HG03342 (cell line): ENCODE data around the gene FAM83B.
"Not testable (repeated sequence)": the region's sequence is repeated elsewhere in the genome, so short reads cannot be mapped to it uniquely, and the experiment has no call there.

Source experiments
- ATAC-seq: cut with Tn5 transposase; IDR thresholded peaks from one replicate; pipeline ENCODE4 v1.9.1; 2021; ENCODE audit warnings: mild to moderate bottlenecking, moderate library complexity; ENCODE audit not compliant: unreplicated experiment

The FAM83B gene

DNA sequence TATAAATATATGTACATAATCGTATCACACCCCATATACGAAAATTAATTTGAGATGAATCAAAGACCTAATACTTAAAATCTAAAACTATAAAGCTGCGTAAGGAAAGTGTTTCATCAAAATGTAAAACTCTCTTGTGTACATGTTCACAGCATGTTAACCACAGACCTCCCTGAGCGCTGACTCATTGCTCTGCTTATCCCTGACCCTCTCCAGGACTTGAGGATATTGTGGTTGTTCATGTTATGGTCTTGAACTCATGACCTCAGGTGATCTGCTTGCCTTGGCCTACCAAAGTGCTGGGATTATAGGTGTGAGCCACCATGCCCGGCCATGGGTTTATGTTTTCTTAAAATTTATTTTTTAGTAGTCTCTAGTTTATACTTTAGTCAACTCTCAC is 14.2 kb downstream of the FAM83B start:
- ATAC-seq, result no peak

DNA sequence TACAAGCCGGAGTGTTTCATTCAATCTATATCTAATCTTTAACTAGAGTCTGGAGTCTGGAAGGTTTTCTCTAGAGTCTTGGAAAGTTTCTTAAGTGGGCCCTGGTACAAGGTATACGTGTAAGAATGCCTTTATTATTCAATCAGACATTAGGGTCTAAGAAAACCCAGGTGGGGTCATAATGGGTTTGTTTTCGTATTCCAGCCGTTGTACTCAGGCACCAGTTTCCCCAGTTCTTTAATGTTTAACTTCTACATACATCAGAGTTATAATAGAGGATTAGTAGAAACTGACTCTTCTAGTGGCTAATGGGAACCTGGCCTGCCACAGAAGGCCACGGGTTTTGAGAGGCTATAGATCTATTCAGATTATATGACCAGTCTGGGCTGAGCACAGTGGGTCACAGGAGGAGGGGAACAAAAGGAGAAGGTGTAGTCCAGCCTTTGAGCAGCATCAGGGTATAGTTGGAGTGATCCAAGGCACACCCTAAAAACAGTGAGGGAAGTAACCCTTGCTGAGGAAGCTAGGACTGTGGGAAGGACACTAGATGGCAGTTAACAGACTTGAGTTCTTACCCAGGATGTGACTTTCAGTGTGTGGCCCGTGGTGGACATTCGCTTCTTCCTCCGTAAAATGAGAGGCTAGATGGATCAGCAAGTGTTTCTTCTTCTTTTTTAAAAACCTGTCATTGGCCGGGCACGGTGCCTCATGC is 15.5 kb downstream of the FAM83B start:
- no peak for ATAC-seq

DNA sequence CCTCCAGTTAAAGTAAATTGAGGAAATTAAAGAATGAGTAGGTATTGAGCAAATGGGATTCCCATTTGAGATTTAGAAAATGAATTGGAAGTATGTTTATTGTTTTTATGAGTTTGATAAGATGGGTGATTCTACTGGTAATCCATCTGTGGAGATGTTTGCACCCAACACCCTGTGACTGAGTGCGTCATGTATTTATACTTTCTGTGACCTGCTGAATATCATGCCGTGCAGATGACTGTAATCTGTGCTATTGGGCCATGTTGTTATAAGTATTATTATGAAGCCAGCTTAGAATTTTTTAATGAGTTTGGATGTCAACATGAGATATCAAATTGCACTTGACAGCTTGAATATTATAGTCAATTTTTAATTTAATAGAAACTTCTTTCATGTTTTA is 17.7 kb downstream of the FAM83B start:
- ATAC-seq, result no peak

DNA sequence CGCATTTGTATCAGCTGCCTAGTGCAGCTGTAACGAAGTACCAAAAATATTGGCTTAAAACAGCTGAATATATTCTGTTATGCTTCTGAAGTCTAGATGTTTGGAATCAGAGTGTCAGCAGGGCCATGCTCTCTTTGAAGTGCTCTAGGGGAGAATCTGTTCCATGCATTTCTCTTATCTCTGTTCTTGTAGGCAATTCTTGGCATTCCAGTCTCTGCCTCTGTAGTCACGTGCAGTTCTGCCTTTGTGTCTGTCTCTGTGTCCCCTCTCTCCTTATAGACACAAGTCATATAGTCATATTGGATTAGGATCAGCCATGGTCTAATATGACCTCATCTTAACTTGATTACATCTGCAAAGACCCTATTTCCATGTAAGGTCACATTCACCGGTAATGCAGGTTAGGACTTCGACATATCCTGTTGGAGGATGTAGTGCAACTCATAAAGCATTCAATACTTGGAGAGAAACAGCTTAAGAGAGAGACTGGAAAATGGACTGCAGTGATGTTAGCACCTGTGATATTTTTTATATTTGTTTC is 18.6 kb downstream of the FAM83B start:
- ATAC-seq, result no peak

DNA sequence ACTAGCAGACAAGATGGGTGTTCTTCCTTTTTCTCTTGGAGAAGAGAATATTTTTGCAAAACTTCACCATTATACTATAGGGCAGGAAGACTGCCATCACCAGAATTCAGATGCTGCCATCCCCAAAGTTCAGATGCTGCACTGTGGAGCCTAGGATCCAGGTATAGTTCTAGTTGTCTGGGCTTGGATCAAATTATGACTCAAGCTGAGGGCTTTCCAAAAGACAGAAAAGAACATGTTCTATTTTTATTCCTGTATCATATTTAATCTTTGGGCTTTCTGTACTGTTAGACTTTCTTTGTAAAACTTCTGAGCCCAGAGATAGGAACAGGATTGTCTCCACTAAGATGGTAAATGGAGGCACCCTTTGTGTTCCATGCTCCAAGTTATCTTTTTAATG is 22.0 kb downstream of the FAM83B start:
- no peak for ATAC-seq

DNA sequence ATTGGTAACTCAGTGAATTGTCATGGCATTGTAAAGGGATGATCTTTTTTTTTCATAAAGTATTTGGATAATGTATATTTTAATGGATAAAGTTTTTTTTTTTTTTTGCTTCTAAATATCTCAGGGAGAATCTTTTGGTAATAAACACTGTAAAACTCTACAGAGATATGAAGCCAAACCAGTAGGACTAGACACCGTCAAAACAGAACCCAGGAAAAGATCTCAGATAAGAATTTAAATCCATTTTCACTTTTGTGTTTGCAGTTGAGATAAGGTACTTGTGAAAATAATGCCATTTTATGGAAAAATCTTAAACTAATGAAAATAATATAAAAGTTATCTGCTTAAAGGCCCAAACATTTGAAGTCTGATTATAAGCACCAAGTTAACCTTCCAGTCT is 27.0 kb downstream of the FAM83B start:
- no peak for ATAC-seq

DNA sequence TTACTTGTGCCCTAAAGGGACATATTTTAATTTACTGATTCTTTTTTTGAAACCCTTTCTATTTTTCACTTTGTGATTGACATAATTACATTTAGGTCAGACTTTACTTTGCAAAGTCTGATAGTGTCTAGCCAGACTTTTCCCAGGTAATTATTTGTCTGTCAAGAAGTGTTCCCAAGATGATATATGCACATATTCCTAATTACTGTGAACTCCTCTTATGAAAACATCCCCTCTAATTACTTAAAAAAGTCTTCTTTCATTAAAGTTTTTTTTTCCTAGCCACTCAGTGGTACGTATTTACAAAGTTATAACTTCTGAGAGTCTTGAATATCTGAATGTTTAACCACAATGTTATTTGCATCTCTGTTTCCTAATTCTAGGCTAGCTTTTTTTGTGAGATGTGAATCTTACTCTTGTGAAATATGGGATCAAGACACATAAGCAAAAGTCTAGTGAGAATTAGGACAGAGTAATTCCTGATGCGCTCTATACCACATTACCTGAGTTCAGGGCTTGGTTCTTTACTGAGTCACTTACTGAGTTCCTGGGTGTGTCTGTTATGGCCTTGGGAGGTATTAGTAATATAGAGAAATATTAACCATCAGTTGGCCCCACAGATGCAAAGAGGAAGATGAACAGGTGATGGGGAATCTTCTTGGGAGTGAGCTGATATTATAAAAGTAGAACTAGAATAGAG is 27.9 kb downstream of the FAM83B start:
- ATAC-seq, result no peak

DNA sequence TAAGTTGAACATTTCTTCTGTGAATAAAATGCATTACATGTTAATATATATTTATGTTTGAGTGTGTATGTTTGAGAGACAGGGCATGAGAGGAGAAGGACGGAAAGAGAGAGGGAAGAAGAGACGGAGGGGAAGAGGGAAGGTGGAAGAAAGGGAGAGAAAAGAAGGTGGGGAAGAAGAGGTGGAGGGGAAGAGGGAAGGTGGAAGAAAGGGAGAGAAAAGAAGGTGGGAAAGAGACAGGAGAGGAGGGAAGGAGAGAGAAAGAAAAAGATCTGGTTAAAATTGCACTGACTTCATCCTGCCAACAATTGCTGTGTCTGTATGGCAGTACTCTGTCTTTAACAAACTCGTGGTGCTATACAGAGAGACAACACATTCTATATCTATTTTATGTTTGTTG is 29.0 kb downstream of the FAM83B start:
- ATAC-seq, result no peak

DNA sequence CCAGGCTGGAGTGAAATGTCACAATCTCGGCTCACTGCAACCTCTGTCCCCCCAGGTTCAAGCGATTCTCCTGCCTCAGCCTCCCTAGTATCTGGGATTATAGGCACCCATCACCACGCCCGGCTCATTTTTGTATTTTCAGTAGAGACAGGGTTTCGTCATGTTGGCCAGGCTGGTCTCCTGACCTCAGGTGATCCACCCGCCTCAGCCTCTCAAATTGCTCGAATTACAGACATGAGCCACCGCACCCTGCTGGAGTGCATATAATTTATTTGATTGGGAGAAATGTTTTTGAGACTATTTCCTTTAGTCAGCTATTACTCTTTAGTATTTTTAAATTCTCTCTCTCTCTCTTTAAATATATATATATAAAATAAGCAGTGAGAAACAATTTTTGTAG is 29.8 kb downstream of the FAM83B start:
- no peak for ATAC-seq

DNA sequence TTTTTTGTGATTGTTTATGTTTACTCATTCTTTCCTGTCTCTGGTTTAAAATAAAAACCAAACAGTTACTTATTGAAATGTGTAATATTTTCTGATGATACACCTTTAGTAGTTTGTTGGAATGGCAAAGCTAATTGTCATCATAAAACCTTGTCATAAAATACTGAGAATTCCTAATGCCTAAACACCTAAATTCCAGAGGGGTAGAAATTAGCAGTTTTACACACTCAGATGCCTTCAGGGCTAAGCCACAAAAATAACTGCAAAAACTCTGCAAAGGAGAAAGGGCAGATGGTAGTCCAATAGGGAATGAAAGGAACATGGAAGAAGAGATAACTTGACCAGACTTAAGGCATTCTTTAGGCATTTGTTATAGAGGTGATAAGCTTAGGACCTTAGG is 30.3 kb downstream of the FAM83B start:
- ATAC-seq, result no peak

DNA sequence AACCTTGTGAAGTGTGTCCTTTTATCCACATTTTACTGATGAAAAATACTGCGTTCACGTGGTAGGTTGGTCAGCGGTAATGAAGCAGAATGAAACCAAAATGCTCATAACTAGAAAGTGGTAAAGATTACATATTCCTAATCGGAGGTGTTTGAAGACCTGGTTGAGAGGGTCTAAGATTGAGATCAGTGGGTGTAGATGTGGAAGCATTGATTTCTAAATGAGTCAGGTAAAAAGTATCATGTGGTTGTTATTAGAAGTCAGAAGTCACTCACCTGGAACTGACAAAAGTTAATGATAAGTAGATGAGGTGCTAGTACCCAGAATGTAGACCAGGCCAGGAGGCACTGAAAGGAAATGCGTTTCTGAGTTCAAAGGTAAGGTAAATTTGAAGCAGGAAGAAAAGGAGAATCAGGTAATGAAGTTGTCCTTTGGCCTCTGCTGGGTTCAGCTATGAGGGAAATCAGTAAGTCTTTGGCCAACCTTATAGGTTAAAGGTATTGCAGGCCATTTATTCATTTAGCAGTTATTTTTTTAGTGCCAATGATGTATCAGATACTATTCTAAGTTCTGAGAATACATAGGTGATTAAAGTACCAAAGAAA is 31.2 kb downstream of the FAM83B start:
- ATAC-seq, result peak; percentile 62

DNA sequence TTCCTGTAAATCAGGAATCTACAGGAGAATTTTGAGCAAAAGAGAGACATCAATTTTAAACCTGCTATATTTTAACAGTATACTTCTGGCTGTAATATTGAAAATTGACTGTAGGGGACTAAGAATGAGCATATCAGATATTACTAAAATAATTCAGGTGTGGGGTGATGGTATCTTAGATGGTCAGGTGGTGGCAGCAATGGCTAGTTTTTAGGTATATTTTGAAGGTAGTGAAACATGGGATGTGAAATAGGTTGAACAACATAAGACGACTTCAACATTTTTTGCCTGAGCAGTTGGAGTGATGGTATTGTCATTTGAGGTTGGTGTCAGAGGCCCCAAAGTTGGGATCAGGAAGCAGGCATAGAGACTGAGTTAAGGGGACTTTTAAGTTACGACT is 32.1 kb downstream of the FAM83B start:
- no peak for ATAC-seq

DNA sequence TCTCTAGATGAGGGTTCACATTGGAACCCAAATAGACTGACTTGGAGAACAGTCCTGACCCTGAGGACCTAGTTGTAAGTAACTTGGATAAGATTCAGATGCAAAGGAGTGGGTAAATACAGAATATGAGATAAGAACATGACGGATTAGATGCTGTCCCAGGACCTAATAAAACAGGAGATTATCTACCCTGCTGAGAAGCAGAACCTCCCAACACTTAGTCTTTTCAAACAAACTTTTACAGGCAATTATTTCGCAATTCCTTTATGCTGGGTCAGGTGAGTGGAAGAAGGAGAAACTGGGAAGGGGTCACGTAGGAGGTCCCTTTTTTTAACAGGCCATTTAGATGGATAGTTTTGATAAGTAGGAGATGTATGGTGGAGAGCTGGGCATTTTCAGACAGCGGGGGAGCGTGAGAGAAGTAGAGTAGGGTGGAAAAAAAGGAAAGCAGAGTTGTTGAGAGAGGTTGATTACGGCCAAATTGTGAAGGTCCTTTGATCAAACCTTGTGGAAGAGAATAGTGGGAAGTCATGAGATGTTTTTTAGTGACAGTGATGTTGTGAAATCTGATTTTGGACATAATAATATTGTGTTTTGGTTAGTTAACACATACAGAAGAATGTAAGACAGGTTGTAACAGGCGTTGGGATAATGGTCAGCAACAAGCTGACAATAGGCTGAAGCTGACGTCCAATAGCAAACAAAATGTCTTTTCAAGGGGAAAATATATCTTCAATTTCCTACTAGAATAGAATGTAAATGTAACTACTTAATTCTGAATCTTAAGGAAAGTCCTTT is 32.8 kb downstream of the FAM83B start:
- ATAC-seq, result no peak

DNA sequence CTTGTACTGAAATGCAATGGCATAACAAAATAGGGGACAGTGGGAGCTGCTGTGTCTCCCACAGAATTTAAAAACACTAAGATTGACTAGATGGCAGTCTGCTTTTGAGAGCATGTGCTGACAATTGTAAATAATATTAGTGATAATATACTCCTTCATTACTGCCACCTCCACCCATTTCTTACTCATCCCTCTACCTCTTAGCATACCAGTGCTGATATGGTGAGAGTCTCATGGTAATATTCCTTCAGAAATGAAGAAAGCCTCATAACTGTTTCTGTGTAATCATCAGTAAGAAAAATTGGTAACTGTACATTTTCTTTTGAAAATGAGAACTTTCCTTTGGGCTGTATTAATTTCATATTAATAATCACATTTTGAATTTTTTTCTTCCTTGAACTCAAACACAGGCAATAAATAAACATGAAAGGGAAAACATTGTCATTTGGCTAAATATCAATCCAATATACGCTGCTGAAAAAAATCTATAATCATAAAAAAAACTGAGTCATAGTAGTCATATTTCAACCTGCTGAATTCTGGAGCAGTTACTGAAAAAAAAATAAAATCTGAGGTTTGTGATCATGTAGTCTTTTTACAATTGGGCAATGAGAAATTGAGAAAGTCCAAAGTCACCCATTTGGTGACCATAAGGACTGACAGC is 34.6 kb downstream of the FAM83B start:
- no peak for ATAC-seq

DNA sequence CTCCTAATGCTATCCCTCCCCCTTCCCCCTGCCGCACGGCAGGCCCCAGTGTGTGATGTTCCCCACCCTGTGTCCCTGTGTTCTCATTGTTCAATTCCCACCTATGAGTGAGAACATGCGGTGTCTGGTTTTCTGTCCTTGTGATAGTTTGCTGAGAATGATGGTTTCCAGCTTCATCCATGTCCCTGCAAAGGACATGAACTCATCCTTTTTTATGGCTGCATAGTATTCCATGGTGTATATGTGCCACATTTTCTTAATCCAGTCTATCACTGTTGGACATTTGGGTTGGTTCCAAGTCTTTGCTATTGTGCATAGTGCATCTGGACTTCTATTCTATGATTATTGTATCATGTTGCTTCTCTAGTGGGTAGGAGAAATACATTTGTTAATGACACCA is 35.3 kb downstream of the FAM83B start:
- not testable (repeated sequence) for ATAC-seq

DNA sequence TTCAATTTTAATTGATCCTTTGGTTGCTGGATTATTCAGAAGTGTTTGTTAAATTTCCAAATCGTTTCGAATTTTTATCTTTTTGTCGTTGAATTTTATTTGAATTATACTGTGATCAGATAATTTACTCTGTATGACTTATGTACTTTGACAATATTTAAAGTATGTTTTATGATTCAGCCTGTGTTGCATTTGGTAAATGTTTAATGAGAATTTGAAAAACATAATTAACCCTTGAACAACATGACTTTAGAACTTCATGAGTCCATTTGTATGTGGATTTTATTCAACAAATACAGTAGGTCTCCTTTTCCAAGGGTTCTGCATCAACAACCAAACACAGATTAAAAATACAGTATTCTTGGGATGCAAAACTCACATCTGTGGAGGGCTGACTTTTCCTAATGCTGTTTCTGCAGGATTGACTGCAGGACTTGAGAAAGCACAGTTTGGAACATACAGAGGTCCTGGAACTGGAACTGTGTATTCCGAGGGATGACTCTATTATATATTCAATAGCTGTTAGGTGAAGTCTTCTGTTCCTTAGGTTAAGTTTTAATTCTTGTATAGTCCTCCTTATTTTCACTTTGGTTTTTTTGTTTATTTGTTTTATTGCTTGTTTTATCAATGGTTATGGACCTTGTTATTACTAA is 40.5 kb downstream of the FAM83B start:
- ATAC-seq, result no peak

DNA sequence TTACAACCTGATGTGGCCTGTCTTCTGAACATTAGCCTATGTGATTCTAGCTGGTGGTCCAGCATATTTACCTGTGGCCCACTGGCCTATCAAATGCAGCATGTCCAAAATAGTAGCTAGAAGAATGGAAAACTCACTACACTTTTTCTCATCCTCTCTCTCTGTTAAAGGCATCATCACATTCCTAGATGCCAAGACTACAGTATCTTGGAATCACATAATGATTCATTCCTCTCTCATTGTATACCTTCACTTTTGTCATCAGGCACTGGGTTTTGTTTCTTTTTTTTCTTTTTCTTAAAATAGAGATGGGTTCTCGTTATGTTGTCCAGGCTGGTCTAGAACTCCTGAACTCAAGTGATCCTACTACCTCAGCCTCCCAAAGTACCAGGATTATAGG is 45.0 kb downstream of the FAM83B start:
- no peak for ATAC-seq

DNA sequence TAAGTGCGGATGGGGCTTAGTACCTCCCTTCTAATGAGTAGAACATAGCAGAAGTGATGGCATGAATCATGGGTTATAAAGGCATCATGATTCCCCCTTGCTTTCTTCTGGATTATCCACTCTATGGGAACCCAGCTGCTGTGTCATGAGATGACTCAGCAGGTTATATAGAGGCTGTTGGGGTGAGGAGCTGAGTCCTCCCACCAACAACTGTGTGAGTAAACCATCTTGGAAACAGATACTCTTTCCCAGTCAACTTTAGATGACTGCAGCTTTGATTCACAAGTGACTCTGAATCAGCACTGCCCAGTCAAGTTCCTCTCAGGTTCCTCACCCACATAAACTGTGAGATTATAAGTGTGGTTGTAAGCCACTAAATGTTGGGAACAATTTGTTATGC is 46.3 kb downstream of the FAM83B start:
- ATAC-seq, result no peak

DNA sequence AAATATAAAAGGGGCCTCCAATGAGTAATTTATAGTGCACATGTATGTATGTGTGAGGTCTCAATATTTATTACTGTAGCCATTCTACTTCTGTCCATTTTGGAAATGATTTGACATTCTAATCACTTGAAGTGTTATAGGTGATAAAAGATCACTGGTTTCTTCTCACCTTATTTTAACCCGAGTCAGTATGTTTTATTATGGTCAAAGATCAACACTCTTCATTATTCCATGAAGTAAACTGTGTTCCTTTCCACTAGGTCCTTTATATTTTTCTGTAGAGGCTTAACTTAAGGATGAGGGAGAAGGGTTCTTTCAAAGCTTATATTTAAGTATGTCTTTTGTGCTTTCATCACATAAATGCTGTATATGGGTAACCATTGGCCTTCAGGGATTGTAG is 47.2 kb downstream of the FAM83B start:
- ATAC-seq, result no peak

DNA sequence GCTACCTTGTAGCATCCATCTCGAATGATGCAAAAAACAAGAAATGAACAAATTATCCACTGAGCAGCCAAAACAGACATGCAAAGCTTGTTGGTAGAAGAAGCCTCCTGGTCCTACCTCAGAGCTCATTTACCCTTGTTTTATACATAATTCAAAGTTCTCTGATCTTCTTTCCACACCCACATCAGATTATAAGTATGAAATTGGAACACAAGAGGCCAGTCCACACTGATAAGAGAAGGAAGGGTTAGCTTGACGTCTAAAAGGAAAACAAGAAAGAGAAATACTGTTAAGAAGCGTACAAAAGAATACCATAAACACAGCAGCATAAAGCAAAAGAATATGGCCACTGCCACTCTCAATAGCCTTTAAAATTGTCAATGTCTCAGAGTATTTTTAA is 49.7 kb downstream of the FAM83B start:
- ATAC-seq, result no peak
